Caki2 (cell line): Measurements from ENCODE around the gene TXNRD1. TPM values are rescaled to one million over a fixed set of nuclear protein-coding genes. Genes with fewer than 3 reads are reported as not detected.
"Not testable (repeated sequence)": the region's sequence is repeated elsewhere in the genome, so short reads cannot be mapped to it uniquely, and the experiment has no call there.

ENCODE experiments used
- DNase-seq: peaks from one replicate; pipeline ENCODE4 v3.0.0-alpha.2; 2015; ENCODE audit warnings: low read depth
- in situ Hi-C: cut with HindIII; loops from 2 replicates; pipeline ENCODE4 v1.10.0; 2016; ENCODE audit warnings: low sequenced_read_pairs, low pct_unique_long_range_greater_than_20kb, mixed read lengths
- total RNA-seq: library from RNA; depleted of rRNA; stranded (reverse); fragments of >200 nt; shearing (Covaris generic); gene quantifications from 2 replicates; pipeline ENCODE4 v1.2.3, GENCODE V29; 2014; ENCODE audit warnings: low replicate concordance; rRNA removed

The TXNRD1 gene
- 1,577 and 1,656 TPM in 2 replicates for total RNA-seq

DNA sequence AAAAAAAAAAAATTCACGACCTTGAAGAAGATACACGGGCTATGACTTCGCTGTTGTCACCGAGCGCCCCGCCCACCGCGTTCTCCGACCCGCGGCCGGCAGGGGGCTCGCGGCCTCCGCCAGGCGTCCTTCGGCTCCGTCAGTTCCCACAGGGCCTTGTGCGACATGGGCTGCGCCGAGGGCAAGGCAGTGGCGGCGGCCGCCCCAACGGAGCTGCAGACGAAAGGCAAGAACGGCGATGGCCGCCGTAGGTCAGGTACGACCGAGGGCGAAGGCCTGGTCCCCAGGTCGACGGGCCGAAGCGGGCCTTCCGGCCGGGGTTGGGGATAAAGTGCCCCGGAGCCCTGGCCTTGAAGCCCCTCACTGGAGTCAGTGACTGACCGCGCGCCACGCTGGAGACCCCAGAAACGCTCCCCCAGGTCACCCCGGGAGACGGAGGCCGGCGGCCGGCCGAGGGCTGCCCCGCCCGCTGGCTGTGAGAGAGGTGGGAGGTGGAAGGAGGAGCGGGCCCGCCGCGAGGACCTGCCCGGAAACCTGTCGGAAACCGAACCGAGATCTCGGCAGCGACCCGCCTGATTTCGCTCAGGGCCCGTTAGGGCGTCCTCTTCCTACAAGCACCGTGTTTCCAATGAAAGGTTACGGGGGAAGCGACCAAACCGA is at the start of gene TXNRD1:
Gene TXNRD1, plus strand, starts transcription at position 142 of the 660 bp plus-strand sequence. Its CDS starts 24 bp downstream, at position 166.
- in situ Hi-C loops: no loop called here

DNA sequence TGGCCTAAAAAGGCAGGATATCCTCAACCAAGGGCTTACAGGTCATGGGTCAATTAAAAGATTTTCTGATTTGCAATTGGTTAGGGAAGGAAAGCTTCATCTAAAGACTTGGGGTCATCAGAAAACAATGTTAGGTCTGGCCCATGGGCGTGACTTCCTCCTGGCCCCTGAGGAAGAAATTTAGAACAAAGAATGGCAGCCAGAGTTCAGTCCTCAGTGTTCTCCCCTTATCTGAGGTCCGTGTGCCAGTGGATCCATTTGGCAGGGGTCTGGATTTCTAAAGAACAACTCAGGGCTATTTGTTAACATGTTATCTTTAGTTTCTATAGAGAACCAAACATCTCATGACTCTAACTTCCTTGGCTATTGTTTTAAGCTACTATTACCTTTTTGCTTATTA is 49.8 kb upstream of the TXNRD1 start:
- in situ Hi-C loops: no loop called here
- DNase-seq: no peak

More for the DNA sequence above, at the start of gene TXNRD1:
- peak; percentile 83 for DNase-seq

DNA sequence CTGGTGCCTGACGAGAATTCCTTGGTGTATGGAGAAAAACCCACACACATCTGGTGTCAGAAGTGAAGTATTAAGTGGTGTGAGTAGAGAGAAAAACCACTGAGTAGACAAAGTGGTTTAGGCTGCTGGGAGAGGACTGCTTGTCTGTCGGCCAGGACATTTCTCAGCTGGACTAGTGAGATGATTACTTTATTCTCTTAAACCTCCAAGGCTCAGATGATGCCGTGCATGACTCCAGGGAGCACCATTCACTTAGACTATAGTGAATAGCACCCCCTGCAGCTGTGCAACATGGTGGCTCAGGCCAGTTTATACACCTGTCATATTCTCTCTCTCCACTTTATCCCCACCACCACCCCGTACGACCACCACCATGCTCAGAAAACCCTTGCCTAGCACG is 49.1 kb upstream of the TXNRD1 start:
- no peak for DNase-seq
- in situ Hi-C loops: no loop called here

DNA sequence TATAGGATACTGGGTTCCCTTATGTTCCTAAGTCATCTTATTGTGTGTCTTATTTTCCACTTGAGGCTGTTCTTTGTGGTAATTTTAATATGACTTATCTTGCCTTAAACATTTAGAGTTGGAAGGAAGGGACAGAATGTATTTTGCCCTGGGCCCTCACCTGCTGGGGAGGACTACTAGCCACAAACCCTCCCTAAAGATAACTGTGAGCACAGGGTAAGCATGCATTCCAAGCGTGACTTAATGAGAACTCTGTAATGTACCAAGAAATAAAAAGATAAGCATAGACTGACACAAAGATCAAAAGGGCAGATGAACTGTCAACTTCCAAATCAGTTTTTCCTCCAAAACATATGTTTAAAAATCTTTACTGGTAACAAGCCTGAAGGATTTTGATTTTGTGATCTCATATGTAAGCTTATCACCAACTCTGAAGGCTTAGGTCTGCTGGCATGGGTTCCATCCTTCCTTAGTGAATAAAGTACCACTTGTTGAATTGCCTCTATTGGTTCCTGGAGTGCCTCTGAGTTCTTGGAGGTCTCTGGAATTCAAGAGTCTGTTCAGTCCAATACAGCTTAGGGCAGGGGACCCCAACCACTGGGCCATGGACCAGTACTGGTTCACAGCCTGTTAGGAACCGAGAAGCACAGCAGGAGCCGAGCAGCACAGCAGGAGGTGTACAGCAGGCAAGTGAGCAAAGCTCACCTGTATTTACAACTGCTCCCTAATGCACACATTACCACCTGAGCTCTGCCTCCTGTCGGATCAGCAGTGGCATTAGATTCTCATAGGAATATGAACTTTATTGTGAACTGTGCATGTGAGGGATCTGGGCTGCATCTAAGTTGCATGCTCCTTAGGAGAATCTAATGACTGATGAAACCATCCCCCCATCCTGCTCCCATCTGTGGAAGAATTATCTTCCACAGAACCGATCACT is 47.8 kb upstream of the TXNRD1 start:
- no peak for DNase-seq
- in situ Hi-C loops: no loop called here

DNA sequence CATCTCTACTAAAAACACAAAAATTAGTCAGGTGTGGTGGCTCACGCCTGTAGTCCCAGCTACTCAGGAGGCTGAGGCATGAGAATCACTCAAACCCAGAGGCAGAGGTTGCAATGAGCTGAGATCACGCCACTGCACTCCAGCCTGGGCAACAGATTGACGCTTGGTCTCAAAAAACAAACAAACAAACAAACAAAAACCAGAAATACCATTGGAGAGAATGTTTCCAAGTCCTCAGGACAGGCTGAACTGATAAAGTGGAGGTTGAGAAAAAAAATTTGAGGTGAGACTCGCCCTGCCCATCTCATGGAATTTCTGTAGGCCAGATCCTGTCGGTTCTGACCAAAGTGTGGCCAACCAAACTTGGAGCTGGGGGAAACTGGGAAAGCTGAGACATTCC is 47.0 kb upstream of the TXNRD1 start:
- in situ Hi-C loops: no loop called here
- DNase-seq: no peak

DNA sequence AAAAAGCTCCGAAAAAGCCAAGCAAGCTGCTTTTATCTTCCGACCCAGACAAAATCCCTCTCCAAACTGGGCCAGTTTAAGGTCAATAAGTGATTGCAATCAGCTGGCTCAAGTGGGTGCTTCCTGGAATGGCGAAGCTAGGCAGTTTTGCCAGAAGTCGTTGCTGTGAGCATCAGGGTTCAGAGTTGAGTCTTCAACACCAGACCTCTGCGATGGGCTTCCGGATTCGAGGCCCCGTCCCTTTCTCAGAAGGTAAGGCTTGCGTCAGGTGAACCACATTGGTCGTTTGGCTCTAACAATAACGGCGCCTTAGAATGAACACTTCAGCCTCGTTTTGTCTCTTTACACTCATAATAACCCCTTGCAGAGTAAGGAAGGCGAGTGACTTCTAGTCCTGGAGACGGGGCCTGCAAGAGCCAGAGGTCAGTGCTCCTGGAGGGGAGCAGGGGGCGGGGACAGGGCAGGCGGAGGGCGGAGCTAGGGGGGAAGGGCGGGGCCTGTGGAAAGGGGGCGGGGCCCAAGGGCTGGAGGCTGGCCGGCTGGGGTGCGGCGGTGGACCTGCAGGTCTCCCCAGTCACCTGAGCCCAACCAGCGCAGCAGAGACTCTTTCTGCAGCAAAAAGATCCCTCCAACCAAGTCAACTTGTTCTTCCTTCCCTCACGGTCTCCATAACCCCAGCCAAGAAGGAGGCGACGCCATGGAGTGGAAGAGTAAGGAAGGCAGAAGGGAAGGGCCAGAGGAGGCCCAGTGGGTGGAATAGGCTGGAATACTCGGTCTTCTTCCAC is 43.6 kb upstream of the TXNRD1 start:
- in situ Hi-C loops: no loop called here
- DNase-seq: no peak

DNA sequence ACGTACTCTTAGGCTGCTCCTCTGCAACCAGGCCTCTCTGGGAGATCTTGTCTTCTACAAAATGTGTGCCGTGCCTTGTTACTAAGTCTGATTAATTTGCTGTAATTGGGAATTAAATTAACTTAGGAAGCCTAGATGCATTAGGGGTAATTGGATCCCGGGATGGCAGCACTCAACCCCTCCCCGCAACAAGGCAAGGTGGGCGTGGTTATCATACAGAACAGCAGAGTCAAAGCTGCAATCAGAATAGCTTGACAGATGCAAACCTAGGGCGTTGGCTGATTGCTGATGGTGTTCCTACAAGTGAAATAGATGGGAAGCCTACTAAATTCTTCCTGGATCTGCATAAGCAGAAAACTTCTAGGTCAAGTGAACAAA is 43.0 kb upstream of the TXNRD1 start:
- in situ Hi-C loops: no loop called here
- no peak for DNase-seq

DNA sequence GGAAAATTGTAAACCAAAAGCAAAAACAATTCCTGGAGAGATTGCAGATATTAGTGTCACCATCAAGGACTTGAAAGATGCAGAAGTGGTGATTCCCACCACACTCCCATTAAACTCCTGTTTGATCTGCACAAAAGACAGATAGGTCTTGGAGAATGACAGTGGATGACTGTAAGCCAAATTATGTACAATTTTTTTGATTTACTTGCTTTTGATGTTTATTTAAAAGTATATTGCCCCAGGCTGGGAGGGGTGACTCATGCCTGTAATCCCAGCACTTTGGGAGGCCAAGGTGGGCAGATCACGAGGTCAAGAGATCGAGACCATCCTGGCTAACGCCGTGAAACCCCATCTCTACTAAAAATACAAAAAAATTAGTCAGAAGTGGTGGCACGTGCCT is 41.8 kb upstream of the TXNRD1 start:
- DNase-seq, in situ Hi-C loops: not testable (repeated sequence)

DNA sequence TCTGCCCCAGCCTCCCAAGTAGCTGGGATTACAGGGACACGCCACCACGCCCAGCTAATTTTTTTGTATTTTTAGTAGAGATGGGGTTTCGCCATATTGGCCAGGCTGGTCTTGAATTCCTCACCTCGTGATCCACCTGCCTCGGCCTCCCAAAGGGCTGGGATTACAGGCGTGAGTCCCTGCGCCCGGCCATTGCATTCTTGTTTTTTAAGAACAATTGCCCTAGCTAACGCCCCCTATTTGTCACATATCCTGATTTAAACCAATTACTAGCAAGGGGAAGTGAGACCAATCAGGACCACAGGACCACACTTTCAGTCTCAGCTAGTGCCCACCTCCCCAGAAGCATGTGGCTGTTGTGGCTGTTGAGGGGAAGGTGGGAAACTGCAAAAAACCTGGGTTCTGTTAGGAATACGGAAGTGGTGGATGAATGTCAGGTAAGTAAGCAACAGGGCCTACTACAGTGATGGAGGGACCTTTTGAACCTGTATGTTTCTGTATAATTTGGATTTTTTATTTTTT is 39.8 kb upstream of the TXNRD1 start:
- in situ Hi-C loops: no loop called here
- DNase-seq: no peak

DNA sequence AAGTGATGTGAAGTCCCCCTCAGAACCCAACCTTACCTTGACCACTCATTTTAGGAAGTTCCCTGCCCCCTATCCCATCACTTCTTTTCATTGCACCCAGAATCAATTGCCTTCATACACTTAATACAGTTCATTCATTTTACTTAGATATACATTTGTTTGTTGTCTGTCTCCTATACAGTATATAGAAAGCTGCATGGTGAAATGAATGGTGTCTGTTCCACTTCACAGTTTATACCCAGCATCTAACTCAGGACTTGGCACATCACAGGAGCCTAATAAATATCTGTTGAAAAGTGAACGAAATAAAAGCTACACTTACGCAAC is 38.3 kb upstream of the TXNRD1 start:
- in situ Hi-C loops: no loop called here
- DNase-seq: no peak

DNA sequence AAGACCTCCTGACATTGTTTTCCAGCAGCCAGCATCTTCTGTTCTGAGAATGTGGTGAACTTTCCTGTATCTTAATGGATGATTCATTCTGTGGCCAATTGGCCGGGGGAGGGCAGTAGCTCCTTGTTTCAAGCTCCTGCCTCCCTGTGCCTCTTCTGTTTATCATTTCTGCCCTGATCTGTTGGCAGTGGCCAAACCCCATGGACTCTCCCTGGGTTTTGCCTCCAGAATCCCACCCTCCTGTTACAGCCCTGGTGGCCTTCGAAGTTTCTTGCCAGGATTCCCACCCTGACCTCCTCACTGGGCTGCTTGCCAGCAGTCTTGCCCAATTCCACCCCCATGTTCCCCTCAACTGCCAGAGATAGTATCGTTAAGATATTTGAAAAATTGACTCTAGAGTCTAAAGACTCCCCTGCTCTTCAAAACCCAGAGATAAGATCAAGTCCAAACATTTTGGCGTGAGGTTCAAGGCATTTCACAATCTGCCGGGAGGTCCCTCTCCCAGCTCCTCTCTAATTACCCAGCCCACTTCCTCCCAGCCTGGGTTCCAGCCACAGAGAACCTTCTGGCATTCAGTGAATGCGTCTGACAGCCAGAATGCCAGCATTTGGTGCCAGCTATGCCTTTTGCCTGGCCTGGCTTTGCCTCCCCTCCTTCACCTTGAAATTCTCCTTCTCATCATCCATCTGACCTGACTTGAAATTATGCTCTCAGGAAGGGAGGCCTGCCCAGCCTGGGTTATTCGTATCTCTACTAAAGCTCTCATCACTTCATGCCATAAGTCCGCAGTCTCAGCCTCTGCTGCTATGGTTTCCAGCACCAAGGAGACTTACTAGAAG is 37.7 kb upstream of the TXNRD1 start:
- DNase-seq: peak; percentile 61
- in situ Hi-C loops: no loop called here

DNA sequence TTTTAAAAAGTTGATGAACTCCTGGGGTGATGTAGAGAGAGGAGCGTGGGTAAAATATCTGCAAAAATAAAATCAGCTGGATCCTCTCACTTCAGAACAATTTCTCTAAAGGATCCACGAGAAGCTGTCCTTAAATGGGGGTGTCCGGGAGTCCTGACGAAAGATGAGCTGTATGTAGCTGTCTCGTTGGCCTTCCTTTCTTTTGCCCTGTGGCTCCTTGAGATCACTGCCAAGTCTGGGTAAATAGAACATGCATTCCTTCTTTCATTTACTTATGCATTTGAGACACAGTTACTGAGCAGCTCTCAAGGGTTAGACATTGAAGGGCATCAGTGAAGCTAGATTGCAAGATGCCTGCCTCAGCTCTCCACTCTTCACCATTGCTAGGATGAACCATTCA is 35.2 kb upstream of the TXNRD1 start:
- in situ Hi-C loops: no loop called here

DNA sequence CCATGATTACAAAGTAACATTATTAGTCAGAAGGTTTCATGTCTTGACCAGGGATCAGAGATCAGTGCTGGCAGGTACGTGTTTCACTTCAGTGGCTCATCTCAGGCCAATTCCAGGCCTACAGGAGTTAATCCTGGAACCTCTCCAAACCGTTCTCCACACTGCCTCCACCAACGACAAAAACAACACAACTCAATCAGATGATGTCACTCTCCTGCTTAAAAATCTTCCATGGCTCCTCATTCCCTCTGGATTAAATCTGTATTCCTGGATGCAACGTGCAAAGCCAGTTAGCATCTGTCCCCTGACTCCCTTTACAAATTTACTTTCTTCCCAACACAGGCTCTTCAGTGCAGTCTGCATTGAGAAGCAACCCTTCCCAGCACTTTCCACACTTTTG is 34.3 kb upstream of the TXNRD1 start:
- in situ Hi-C loops: no loop called here
- peak; percentile 11 for DNase-seq

More for the DNA sequence above, 35.2 kb upstream of the TXNRD1 start:
- DNase-seq: no peak

DNA sequence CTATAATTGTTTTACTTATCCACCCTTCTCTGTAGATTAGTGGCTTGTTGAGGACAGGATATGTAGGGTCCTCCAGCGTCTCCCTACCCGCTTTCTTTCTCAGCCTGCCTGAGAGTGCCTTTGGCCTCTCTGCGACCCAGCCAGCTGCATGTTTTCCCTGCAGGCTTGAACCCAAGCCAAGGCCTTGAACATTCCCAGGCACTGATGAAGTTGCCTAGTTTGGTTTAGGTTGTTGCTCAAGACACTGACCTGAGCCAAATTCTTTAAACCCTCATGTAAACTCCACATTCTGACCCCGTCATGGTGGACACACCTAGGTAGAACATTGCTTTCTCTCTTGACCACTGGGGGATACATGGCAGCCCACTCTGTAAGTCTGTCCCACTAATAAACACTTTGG is 33.4 kb upstream of the TXNRD1 start:
- in situ Hi-C loops: no loop called here
- no peak for DNase-seq

DNA sequence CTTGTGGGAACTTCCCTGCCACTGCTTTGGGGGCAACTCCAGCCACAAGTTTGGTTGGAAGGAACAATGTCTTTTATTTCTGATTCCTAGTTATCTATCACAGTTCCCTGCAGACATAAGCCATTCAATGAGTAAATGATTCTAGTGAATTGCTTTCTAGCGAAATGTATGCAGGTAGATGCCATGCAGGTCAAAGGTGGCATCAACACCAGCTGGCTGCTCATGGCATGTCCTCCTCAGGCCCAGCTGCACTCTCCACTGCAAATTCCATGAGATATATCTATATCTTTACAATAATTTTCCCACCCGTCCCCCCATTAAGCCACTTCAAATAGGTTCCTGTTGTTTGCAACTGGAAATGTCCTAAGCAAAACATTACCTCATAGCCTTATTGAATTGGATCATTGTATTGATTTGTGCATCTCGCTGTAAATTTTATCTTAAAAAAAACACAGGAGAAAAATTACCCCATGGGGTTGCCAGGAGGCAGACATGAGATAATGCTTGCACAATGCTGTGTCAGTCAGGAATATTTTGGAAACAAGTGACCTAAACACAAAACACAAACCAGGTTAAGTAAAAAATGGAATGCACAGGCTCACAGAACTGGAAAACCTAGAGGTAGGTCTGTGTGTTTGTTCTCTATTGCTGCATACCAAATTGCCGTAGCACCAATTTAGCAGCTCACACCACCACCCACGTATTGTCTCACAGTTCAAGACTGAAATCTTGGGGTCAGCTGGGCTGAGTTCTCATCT is 32.8 kb upstream of the TXNRD1 start:
- no peak for DNase-seq

DNA sequence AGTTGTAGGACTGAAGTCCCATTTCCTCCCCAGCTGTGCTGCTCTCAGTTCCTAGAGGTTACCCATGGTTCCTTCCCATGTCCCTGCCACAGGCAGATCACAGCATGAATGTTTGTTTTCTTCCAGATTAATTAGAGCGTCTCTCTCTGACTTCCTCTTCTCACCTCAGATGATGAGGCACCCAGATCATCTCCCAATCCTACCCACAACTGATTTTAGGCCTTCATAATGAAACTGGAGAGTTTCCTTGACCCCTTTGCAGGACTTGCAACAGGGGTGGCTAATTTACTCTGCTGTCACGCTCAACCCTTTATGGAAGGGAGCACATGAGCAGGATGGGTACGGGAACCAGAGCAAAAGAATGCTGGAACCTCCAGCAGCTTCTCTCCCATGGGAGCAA is 32.1 kb upstream of the TXNRD1 start:
- DNase-seq: no peak
- in situ Hi-C loops: no loop called here

More for the DNA sequence above, 32.8 kb upstream of the TXNRD1 start:
- in situ Hi-C loops: no loop called here

DNA sequence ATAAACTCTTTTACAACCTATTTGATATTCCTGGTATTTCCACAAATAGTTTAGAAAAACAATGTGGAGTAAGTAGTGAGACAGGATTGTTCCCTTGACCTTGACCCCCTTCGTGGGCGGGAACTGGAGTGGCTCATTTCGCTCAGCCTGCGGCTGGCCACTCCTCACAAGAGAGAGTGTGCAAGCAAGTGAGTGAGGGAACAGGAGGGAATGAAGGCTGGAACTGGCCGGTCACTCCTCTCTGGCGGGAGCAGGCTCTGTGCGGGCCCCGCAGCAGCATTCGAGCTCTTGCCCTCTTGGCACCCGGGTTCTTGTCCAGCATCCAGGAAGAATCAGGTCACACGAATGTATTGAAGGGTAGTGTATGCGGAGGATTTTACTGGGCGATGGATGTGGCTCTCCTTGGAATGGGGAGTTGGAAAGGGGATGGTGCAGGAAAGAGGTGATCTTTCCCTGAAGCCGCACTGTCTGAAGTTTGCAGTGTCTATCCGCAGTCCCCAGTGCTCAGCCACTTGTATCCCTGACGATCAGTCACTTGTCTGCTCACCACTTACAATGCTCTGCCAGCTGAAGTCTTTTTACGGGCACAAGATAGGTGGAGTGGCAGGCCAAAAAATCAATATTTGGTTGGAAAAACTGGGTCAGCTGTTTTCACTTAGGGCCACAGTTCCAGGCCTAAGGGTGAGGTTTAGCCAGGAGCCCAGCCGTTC is 28.0 kb upstream of the TXNRD1 start:
- no peak for DNase-seq
- in situ Hi-C loops: no loop called here
